GM23338 (cell line): ENCODE results near the gene TRAF7.

Source experiments
- POLR2AphosphoS5 ChIP-seq: IDR thresholded peaks from 2 replicates; pipeline ENCODE4 v1.6.1; 2016; ENCODE audit warnings: antibody characterized with exemption, low read depth
- TF ChIP-seq, protein P1 (sequence below), 2 experiments: fragments of 200-600 bp in 1 of 2; sonication (generic) in 1 of 2; conservative IDR thresholded peaks; 2 replicates each; pipeline versions ENCODE4 v1.5.1 to v1.6.1; 2016 to 2017; ENCODE audit warnings: antibody characterized with exemption in 2 of 2, low read depth in 2 of 2, mild to moderate bottlenecking in 2 of 2, moderate library complexity in 1 of 2

DNA sequence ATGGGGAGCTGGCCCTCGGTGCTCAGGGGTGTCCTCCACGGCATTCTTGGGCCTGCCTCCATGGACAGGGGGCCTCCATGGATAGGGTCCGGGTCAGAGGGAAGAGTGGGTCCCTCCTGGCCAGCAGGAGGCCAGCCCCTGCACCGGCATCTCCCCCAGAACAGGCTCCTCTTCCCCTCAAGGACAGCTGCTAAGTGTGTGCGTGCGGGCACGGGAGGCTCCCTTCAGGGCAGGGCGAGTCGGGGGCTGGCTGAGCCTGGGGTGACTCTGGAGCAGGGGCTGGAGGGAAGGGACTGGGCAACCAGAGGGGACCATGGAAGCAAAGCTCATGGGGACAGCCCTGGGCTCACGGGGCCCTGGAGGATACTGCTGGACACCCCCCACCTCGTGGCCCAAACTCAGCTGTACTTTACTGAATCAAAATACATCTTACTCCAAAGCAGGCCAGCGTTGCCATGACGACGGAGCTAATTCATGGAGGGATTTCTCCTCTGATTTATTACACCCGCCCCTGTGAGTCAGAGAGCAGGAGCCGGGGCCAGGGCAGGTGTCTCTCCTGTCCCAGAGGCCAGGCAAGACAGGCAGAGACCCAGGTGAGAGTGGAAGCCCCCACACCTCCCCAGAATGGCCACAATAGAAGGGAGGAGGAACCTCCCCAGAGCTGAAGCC lies 38.7 kb downstream of the TRAF7 start:
- no peak for TF ChIP-seq POLR2AphosphoS5
- TF ChIP-seq, protein P1, sequence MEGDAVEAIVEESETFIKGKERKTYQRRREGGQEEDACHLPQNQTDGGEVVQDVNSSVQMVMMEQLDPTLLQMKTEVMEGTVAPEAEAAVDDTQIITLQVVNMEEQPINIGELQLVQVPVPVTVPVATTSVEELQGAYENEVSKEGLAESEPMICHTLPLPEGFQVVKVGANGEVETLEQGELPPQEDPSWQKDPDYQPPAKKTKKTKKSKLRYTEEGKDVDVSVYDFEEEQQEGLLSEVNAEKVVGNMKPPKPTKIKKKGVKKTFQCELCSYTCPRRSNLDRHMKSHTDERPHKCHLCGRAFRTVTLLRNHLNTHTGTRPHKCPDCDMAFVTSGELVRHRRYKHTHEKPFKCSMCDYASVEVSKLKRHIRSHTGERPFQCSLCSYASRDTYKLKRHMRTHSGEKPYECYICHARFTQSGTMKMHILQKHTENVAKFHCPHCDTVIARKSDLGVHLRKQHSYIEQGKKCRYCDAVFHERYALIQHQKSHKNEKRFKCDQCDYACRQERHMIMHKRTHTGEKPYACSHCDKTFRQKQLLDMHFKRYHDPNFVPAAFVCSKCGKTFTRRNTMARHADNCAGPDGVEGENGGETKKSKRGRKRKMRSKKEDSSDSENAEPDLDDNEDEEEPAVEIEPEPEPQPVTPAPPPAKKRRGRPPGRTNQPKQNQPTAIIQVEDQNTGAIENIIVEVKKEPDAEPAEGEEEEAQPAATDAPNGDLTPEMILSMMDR (conservative IDR thresholded peaks at IDR 0.05; ENCODE audit: low read depth in 2 of 2) = no peak
